ENCODE measurements around the gene PDIA6.

DNA sequence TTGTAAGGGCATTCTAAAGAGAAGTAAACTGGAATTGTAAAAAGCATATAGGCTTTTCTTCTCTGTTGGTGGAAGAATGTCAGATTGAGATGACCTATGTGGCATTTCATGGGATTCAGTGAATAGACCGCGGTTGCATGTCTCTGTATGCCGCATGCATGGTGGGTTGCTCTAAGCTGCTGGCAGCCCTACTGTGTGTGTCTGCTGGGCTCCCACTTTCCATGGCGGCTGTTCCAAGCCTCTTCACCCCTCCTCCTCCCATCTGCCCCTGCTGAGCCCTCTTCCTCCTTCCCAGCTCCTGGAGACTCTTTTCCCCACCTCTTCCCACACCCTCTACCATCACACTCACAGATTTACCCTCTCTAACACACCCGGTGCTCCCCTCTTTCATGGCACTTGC lies 78.6 kb downstream of the PDIA6 start:
- TF ChIP-seq GATA2 (IDR thresholded peaks at IDR 0.05; ENCODE audit: low read depth, low read length), result no peak
- TF ChIP-seq GATA3 (IDR thresholded peaks at IDR 0.05; ENCODE audit: low read depth, low read length), result no peak

All from SH-SY5Y (cell line).